ENCODE data around the gene CDCA5.

GRCh38 chr11:65078786-65079342 lies 5.0 kb downstream of the CDCA5 start:
- TF ChIP-seq NFIC (IDR thresholded peaks at IDR 0.05; ENCODE audit: borderline replicate concordance) (no peak), CTCF (IDR thresholded peaks at IDR 0.05) (no peak), FOSL2 (IDR thresholded peaks at IDR 0.05; ENCODE audit: borderline replicate concordance, low read depth) (no peak), MAX (IDR thresholded peaks at IDR 0.05; ENCODE audit: low read depth) (no peak), EZH2phosphoT487 (IDR thresholded peaks at IDR 0.05; ENCODE audit: borderline replicate concordance, low read depth) (no peak), RFX5 (IDR thresholded peaks at IDR 0.05; ENCODE audit: low read length) (no peak), TAF1 (IDR thresholded peaks at IDR 0.05; ENCODE audit: borderline replicate concordance, low read depth, low read length) (no peak), FOXJ3 (CRISPR knock-in tag; IDR thresholded peaks at IDR 0.05) (no peak), TEAD4 (IDR thresholded peaks at IDR 0.05; ENCODE audit: borderline replicate concordance, insufficient read depth) (no peak), YY1 (IDR thresholded peaks at IDR 0.05; ENCODE audit: low read depth) (no peak)

All from SK-N-SH (cell line).